IMR-90 (cell line): ENCODE measurements around the gene ATP10A. TPM values are rescaled to one million over a fixed set of nuclear protein-coding genes. Genes with fewer than 3 reads are reported as not detected.

Experiments used
- ATAC-seq: fragments of 200-7000 bp; cut with Tn5 transposase; 2 replicates; pipeline ENCODE4 v1.9.1; 2020; ENCODE audit warnings: low read depth, mild to moderate bottlenecking, moderate library complexity
- BruUV-seq: library from RNA; stranded (reverse); fragments of 400-500 nt; replicated peaks from 2 replicates; lab custom pipeline; 2021; lab: Mats Ljungman, UMichigan
- CTCF ChIA-PET: fragments of 300-600 bp; formaldehyde crosslinking; extraction: SDS; loops from one replicate; lab custom pipeline; 2021; ENCODE audit warnings: antibody characterized with exemption; lab: Yijun Ruan, JAX
- POLR2A ChIA-PET: fragments of 300-600 bp; sonication (Branson Sonifier 250); formaldehyde crosslinking; loops from one replicate; lab custom pipeline; 2022; ENCODE audit warnings: antibody characterized with exemption; ENCODE audit not compliant: unreplicated experiment; lab: Charles Lee
- DNase-seq: peaks from one replicate; pipeline ENCODE4 v3.0.0; 2013
- H2AFZ ChIP-seq: replicated peaks from 2 replicates; pipeline ENCODE3; 2013; ENCODE audit warnings: low read length, mild to moderate bottlenecking; ENCODE audit not compliant: poor library complexity
- H2AK5ac ChIP-seq: 2 replicates; pipeline ENCODE4 v1.6.1; 2013; ENCODE audit warnings: low read depth, low read length, inconsistent platforms
- H2AK9ac ChIP-seq: replicated peaks from 2 replicates; pipeline ENCODE3; 2013; ENCODE audit warnings: mild to moderate bottlenecking, low read depth, low read length, moderate library complexity; ENCODE audit not compliant: poor library complexity
- H2BK120ac ChIP-seq: 2 replicates; pipeline ENCODE4 v1.6.1; 2013; ENCODE audit warnings: low read depth, low read length, inconsistent platforms
- H2BK15ac ChIP-seq: 3 replicates; pipeline ENCODE4 v1.6.1; 2013; ENCODE audit warnings: low read depth, low read length, inconsistent platforms
- H2BK20ac ChIP-seq: 2 replicates; pipeline ENCODE4 v1.6.1; 2013; ENCODE audit warnings: low read depth, mild to moderate bottlenecking, inconsistent platforms, low read length, moderate library complexity
- H2BK5ac ChIP-seq: 2 replicates; pipeline ENCODE4 v1.6.1; 2013; ENCODE audit warnings: mild to moderate bottlenecking, low read depth, low read length, inconsistent platforms; ENCODE audit not compliant: poor library complexity, severe bottlenecking
- H3K14ac ChIP-seq: replicated peaks from 2 replicates; pipeline ENCODE4 v1.6.1; 2013; ENCODE audit warnings: low read depth, low read length, inconsistent platforms
- H3K18ac ChIP-seq: 2 replicates; pipeline ENCODE4 v1.6.1; 2013; ENCODE audit warnings: low read depth, low read length, control low read depth
- H3K23ac ChIP-seq: 2 replicates; pipeline ENCODE4 v1.6.1; 2013; ENCODE audit warnings: low read depth, low read length, inconsistent platforms
- H3K27ac ChIP-seq: 2 replicates; pipeline ENCODE4 v1.5.1; 2013; ENCODE audit warnings: mild to moderate bottlenecking, control low read depth, low read length; ENCODE audit not compliant: insufficient read depth
- H3K27me3 ChIP-seq: 2 replicates; pipeline ENCODE4 v1.6.1; 2013; ENCODE audit warnings: low read length; ENCODE audit not compliant: control insufficient read depth, insufficient read depth
- H3K36me3 ChIP-seq: 2 replicates; pipeline ENCODE4 v1.6.1; 2013; ENCODE audit warnings: low read length, mixed read lengths; ENCODE audit not compliant: control insufficient read depth, insufficient read depth
- H3K4ac ChIP-seq: 2 replicates; pipeline ENCODE4 v1.6.1; 2013; ENCODE audit warnings: low read depth, low read length, inconsistent platforms
- H3K4me1 ChIP-seq: 2 replicates; pipeline ENCODE4 v1.6.1; 2013; ENCODE audit warnings: low read length, mixed read lengths; ENCODE audit not compliant: control insufficient read depth, insufficient read depth
- H3K4me2 ChIP-seq: 2 replicates; pipeline ENCODE4 v1.6.1; 2013; ENCODE audit warnings: low read depth, mild to moderate bottlenecking, control low read depth, low read length, moderate library complexity
- H3K4me3 ChIP-seq: 2 replicates; pipeline ENCODE4 v1.5.1; 2013; ENCODE audit warnings: low read depth, mild to moderate bottlenecking, control low read depth, low read length, moderate library complexity; ENCODE audit not compliant: insufficient read depth
- H3K56ac ChIP-seq: 2 replicates; pipeline ENCODE4 v1.6.1; 2013; ENCODE audit warnings: low read length, inconsistent platforms; ENCODE audit not compliant: insufficient read depth; ENCODE audit errors: extremely low read depth
- H3K79me1 ChIP-seq, 2 experiments: 2 replicates each; pipeline ENCODE4 v1.6.1; 2013; ENCODE audit warnings: low read length in 2 of 2, inconsistent platforms in 1 of 2, low read depth in 1 of 2
- H3K9ac ChIP-seq: 2 replicates; pipeline ENCODE4 v1.6.1; 2013; ENCODE audit warnings: low read depth, low read length, control low read depth
- H3K9me1 ChIP-seq: 2 replicates; pipeline ENCODE4 v1.6.1; 2013; ENCODE audit warnings: low read length, inconsistent platforms; ENCODE audit not compliant: insufficient read depth
- H3K9me3 ChIP-seq: 2 replicates; pipeline ENCODE4 v1.6.1; 2013; ENCODE audit warnings: low read length; ENCODE audit not compliant: control insufficient read depth, insufficient read depth
- H4K20me1 ChIP-seq: 2 replicates; pipeline ENCODE4 v1.6.1; 2013; ENCODE audit warnings: low read length, inconsistent platforms; ENCODE audit not compliant: insufficient read depth
- H4K5ac ChIP-seq: 2 replicates; pipeline ENCODE4 v1.6.1; 2013; ENCODE audit warnings: mild to moderate bottlenecking, low read depth, low read length, control low read depth
- H4K8ac ChIP-seq, 2 experiments: 2 replicates each; pipeline ENCODE4 v1.6.1; 2013; ENCODE audit warnings: low read depth in 2 of 2, low read length in 2 of 2, control low read depth in 1 of 2, inconsistent platforms in 1 of 2
- H4K91ac ChIP-seq: 2 replicates; pipeline ENCODE4 v1.6.1; 2013; ENCODE audit warnings: low read depth, low read length, inconsistent platforms; ENCODE audit not compliant: insufficient read depth
- BHLHE40 ChIP-seq: fragments of 150-350 bp; IDR thresholded peaks from 2 replicates; pipeline ENCODE4 v1.6.1; 2016; ENCODE audit warnings: mild to moderate bottlenecking, low read depth, low read length
- CTCF ChIP-seq: conservative IDR thresholded peaks from 2 replicates; pipeline ENCODE4 v1.5.1; 2012; ENCODE audit warnings: mild to moderate bottlenecking, low read depth, low read length, improper control_type of control experiment
- ELK1 ChIP-seq: fragments of 150-350 bp; IDR thresholded peaks from 2 replicates; pipeline ENCODE4 v1.6.1; 2016; ENCODE audit warnings: low read depth, mild to moderate bottlenecking, low read length, moderate library complexity, borderline replicate concordance
- FOS ChIP-seq: fragments of 150-350 bp; IDR thresholded peaks from 2 replicates; pipeline ENCODE4 v1.6.1; 2016; ENCODE audit warnings: low read depth, low read length
- MXI1 ChIP-seq: IDR thresholded peaks from 2 replicates; pipeline ENCODE4 v1.6.1; 2012; ENCODE audit warnings: low read depth, mild to moderate bottlenecking, low read length, moderate library complexity, borderline replicate concordance
- NFE2L2 ChIP-seq: fragments of 150-350 bp; IDR thresholded peaks from 2 replicates; pipeline ENCODE4 v1.6.1; 2016; ENCODE audit warnings: low read depth, mild to moderate bottlenecking, low read length
- RAD21 ChIP-seq: IDR thresholded peaks from 2 replicates; pipeline ENCODE4 v1.6.1; 2012; ENCODE audit warnings: low read length, improper control_type of control experiment
- RCOR1 ChIP-seq: IDR thresholded peaks from 2 replicates; pipeline ENCODE4 v1.6.1; 2012; ENCODE audit warnings: mild to moderate bottlenecking, low read length, improper control_type of control experiment; ENCODE audit not compliant: insufficient replicate concordance
- RFX5 ChIP-seq: IDR thresholded peaks from 2 replicates; pipeline ENCODE4 v1.8.0; 2012; ENCODE audit warnings: low read depth, mild to moderate bottlenecking, low read length, moderate library complexity
- WGBS, 2 experiments: methylation state at CpG; one replicate each; pipeline versions ENCODE4 v1.1.5 to v1.1.7; 2013; ENCODE audit warnings: missing lambda C conversion rate in 2 of 2; ENCODE audit not compliant: insufficient read length in 1 of 2; ENCODE audit errors: extremely low coverage in 2 of 2; 5-methylcytosine and 5-hydroxymethylcytosine counted together
- dilution Hi-C: fragments of 300-500 bp; cut with HindIII; formaldehyde crosslinking; loops from one replicate; pipeline ENCODE4 v1.14.3; 2018; ENCODE audit warnings: low sequenced_read_pairs; ENCODE audit not compliant: unreplicated experiment
- in situ Hi-C: fragments of 300-500 bp; cut with MboI; formaldehyde crosslinking; loops from 3 replicates; pipeline ENCODE4 v1.14.3; 2019; ENCODE audit warnings: low sequenced_read_pairs, inconsistent platforms, mixed read lengths
- intact Hi-C: fragments of 100-400 bp; cut with micrococcal nuclease; formaldehyde crosslinking; loops from 2 replicates; pipeline ENCODE4 v1.10.0; 2022
- polyA plus RNA-seq, 3 experiments: library from polyadenylated mRNA; depleted of rRNA; stranded (reverse); fragments of >200 nt; gene quantifications; 2 replicates each; pipeline ENCODE4 v1.2.3, GENCODE V29; 2012; ENCODE audit warnings: low replicate concordance in 1 of 3
- total RNA-seq: library from RNA; depleted of rRNA; stranded (reverse); fragments of >200 nt; gene quantifications from 2 replicates; pipeline ENCODE4 v1.2.3, GENCODE V29; 2012
- TF ChIP-seq, protein P1 (sequence below): fragments of 150-350 bp; IDR thresholded peaks from 2 replicates; pipeline ENCODE4 v1.6.1; 2017; ENCODE audit warnings: mild to moderate bottlenecking, antibody characterized with exemption, low read length, low read depth

The ATP10A gene
- total and polyA plus RNA-seq, 2 of the 4 experiments (the other 2 are of a cell fraction) = 13.8 to 16.0 TPM

- Histone ChIP-seq H3K4ac (no peak overlapping the region), H3K79me1 (no peaks in the 10 kb centered on the region), H3K56ac (no peak overlapping the region), H3K4me1 (peaks cover 3% of the 10 kb centered on the region), H2AK9ac (no peak overlapping the region), H3K18ac (no peak overlapping the region), H2BK5ac (no peak overlapping the region), H3K4me3 (no peak overlapping the region), H3K9ac (no peak overlapping the region), H3K23ac (no peak overlapping the region), H3K14ac (no peak overlapping the region), H3K27me3 (peaks cover 2% of the 10 kb centered on the region; the same call in 1 of the 2 replicates), H2AK5ac (no peak overlapping the region), H3K27ac (no peak overlapping the region), H4K20me1 (no peaks in the 10 kb centered on the region), H3K36me3 (no peaks in the 10 kb centered on the region), H3K4me2 (no peak overlapping the region), H2BK20ac (no peak overlapping the region), H2AFZ (no peak overlapping the region), H4K5ac (no peak overlapping the region), H4K91ac (no peak overlapping the region), H2BK120ac (no peak overlapping the region), H4K8ac (no peak overlapping the region), H3K9me3 (0 out of 2 replicates have a peak, but pooled peaks cover under 1% of the 10 kb centered on the region), H3K9me1 (no peaks in the 10 kb centered on the region), H2BK15ac (no peak overlapping the region)
- CTCF ChIA-PET = interaction anchor here (0.6 kb wide), 1 partner anchor 590 kb away, joined by 3 read pairs; no protein-coding TSS in a partner anchor
- in situ Hi-C loops (no loop called here), intact Hi-C loops (no loop called here), dilution Hi-C loops (no loop called here)
- TF ChIP-seq FOS (no peak), NFE2L2 (no peak), RCOR1 (no peak), CTCF (no peak), BHLHE40 (no peak), MXI1 (no peak), RAD21 (no peak), ELK1 (no peak), RFX5 (no peak)
- TF ChIP-seq, protein P1, sequence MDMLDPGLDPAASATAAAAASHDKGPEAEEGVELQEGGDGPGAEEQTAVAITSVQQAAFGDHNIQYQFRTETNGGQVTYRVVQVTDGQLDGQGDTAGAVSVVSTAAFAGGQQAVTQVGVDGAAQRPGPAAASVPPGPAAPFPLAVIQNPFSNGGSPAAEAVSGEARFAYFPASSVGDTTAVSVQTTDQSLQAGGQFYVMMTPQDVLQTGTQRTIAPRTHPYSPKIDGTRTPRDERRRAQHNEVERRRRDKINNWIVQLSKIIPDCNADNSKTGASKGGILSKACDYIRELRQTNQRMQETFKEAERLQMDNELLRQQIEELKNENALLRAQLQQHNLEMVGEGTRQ = no peak
- POLR2A ChIA-PET = no interaction called here
- no CpG with 5 or more reads among the region's 16 CpGs for WGBS, 2 experiments
- ATAC-seq (no peak), DNase-seq (no peak)
- no TSS peak for BruUV-seq
These were observed 46.7 kb upstream of the ATP10A start for GRCh38 chr15:25909806-25910205.
